Testis (tissue), 3 donors: Measurements from ENCODE around the gene AGAP1. TPM values are rescaled to one million over a fixed set of nuclear protein-coding genes. Genes with fewer than 3 reads are reported as not detected.

ENCODE experiments used
- DNase-seq: peaks from one replicate; pipeline ENCODE4 v3.0.0-alpha.2; 2019
- H3K27ac ChIP-seq, 2 donors: fragments of 200-600 bp; sonication (generic); one replicate each; pipeline ENCODE4 v1.5.1; 2019
- H3K27me3 ChIP-seq: fragments of 200-600 bp; sonication (generic); one replicate; pipeline ENCODE4 v1.5.1; 2019
- H3K36me3 ChIP-seq: fragments of 200-600 bp; sonication (generic); one replicate; pipeline ENCODE4 v1.5.1; 2017; ENCODE audit warnings: low read depth; ENCODE audit errors: missing control alignments
- H3K4me1 ChIP-seq: fragments of 200-600 bp; sonication (generic); one replicate; pipeline ENCODE4 v1.5.1; 2019
- H3K4me3 ChIP-seq, 2 donors: fragments of 200-600 bp; sonication (generic); one replicate each; pipeline ENCODE4 v1.5.1; 2017 to 2019
- H3K9me3 ChIP-seq: fragments of 200-600 bp; sonication (generic); one replicate; pipeline ENCODE4 v1.5.1; 2017
- CTCF ChIP-seq, 3 experiments: fragments of 450-650 bp in 2 of 3; fragments of 200-600 bp in 1 of 3; sonication (generic) in 1 of 3; IDR thresholded peaks; one replicate each; pipeline ENCODE4 v1.5.1; 2016 to 2019; ENCODE audit warnings: antibody characterized with exemption in 3 of 3, mild to moderate bottlenecking in 2 of 3, moderate library complexity in 1 of 3
- POLR2A ChIP-seq: fragments of 450-650 bp; IDR thresholded peaks from one replicate; pipeline ENCODE4 v1.6.1; 2017; ENCODE audit warnings: antibody characterized with exemption, mild to moderate bottlenecking, moderate library complexity
- WGBS, 2 donors: methylation state at CpG; one replicate each; pipeline ENCODE4 v1.1.5; 2018; 5-methylcytosine and 5-hydroxymethylcytosine counted together
- intact Hi-C: fragments of 100-400 bp; cut with DNase I; formaldehyde crosslinking; loops from one replicate; pipeline ENCODE4 v1.15.1; 2023; ENCODE audit warnings: low total_unique reads
- polyA plus RNA-seq: library from polyadenylated mRNA; stranded (reverse); fragments of 350-450 nt; fragmentation: Illumina TruSeq; extraction: RNeasy Lipid Tissue Mini Kit (QIAGEN cat#74804); gene quantifications from one replicate; pipeline ENCODE4 v1.2.3, GENCODE V29; 2014; ENCODE audit warnings: low read depth, low replicate concordance; ENCODE audit not compliant: insufficient read depth
- total RNA-seq, 2 donors: library from RNA; depleted of rRNA; stranded (reverse); fragments of >200 nt; gene quantifications; one replicate each; pipeline ENCODE4 v1.2.3, GENCODE V29; 2016

The AGAP1 gene
- total and polyA plus RNA-seq, 3 donors from 2014 or later: 21.4 to 45.5 (median 40.7) TPM

- Histone ChIP-seq H3K27ac (no peak overlapping the region), H3K4me3 (no peak overlapping the region), H3K36me3 (no peaks in the 10 kb centered on the region), H3K9me3 (no peaks in the 10 kb centered on the region), H3K27me3 (no peaks in the 10 kb centered on the region), H3K4me1 (peaks cover 3% of the 10 kb centered on the region)
- intact Hi-C loops: no loop called here
- 69 to 71% methylated on average over 3 of the region's 3 CpGs for WGBS, 2 donors
- no peak for DNase-seq
- TF ChIP-seq POLR2A (no peak), CTCF (IDR thresholded peaks at IDR 0.05) (no peak)
Observed at GRCh38 chr2:235675678-235676535, 182.1 kb downstream of the AGAP1 start.

GRCh38 chr2:235676536-235676799 is 182.6 kb downstream of the AGAP1 start:
- Histone ChIP-seq H3K27ac (no peak overlapping the region), H3K9me3 (no peaks in the 10 kb centered on the region), H3K27me3 (no peaks in the 10 kb centered on the region), H3K4me1 (peaks cover 3% of the 10 kb centered on the region), H3K36me3 (no peaks in the 10 kb centered on the region), H3K4me3 (no peak overlapping the region)
- intact Hi-C loops: no loop called here
- DNase-seq: no peak
- 83 to 89% methylated on average over 1 of the region's 1 CpG for WGBS, 2 donors
- no peak for TF ChIP-seq CTCF (IDR thresholded peaks at IDR 0.05)
- TF ChIP-seq POLR2A: no peak

- Histone ChIP-seq H3K4me3 (no peak overlapping the region), H3K27ac (no peak overlapping the region), H3K27me3 (no peaks in the 10 kb centered on the region), H3K4me1 (peaks cover 3% of the 10 kb centered on the region), H3K36me3 (no peaks in the 10 kb centered on the region), H3K9me3 (no peaks in the 10 kb centered on the region)
- WGBS, 2 donors: 52 to 57% methylated on average over 16 of the region's 16 CpGs
- intact Hi-C loops: no loop called here
- DNase-seq: no peak
- TF ChIP-seq POLR2A: no peak
Observed at GRCh38 chr2:235677276-235677788, 183.5 kb downstream of the AGAP1 start.

GRCh38 chr2:235677937-235678336 is 184.1 kb downstream of the AGAP1 start:
- no peak for DNase-seq
- WGBS, 2 donors: 60 to 73% methylated on average over 11 of the region's 11 CpGs
- intact Hi-C loops: no loop called here

GRCh38 chr2:235678712-235679111 is 184.9 kb downstream of the AGAP1 start:
- H3K4me3 ChIP-seq: no peak overlapping the region
- peaks cover 3% of the 10 kb centered on the region for H3K4me1 ChIP-seq
- H3K36me3 ChIP-seq: no peaks in the 10 kb centered on the region
- intact Hi-C loops: no loop called here
- no peaks in the 10 kb centered on the region for H3K27me3 ChIP-seq
- DNase-seq: no peak
- H3K9me3 ChIP-seq: no peaks in the 10 kb centered on the region
- 89 to 96% methylated on average over 10 of the region's 10 CpGs for WGBS, 2 donors
- TF ChIP-seq POLR2A: no peak
- no peak for TF ChIP-seq CTCF (IDR thresholded peaks at IDR 0.05)
- no peak overlapping the region for H3K27ac ChIP-seq

More at GRCh38 chr2:235677937-235678336, 184.1 kb downstream of the AGAP1 start:
- no peak overlapping the region for H3K27ac ChIP-seq
- no peaks in the 10 kb centered on the region for H3K9me3 ChIP-seq
- TF ChIP-seq POLR2A (no peak), CTCF (IDR thresholded peaks at IDR 0.05) (no peak)
- no peaks in the 10 kb centered on the region for H3K36me3 ChIP-seq
- H3K4me1 ChIP-seq: peaks cover 3% of the 10 kb centered on the region
- no peak overlapping the region for H3K4me3 ChIP-seq
- no peaks in the 10 kb centered on the region for H3K27me3 ChIP-seq
